WI38 (cell line): ENCODE measurements around the gene HNRNPU.

Experiments
- H3K4me3 ChIP-seq: 2 replicates; pipeline ENCODE4 v1.5.1; 2011; ENCODE audit warnings: low read depth, mild to moderate bottlenecking, control low read depth, low read length
- TF ChIP-seq, protein P1 (sequence below): IDR thresholded peaks from 2 replicates; pipeline ENCODE4 v1.5.1; 2012; ENCODE audit warnings: low read depth, mild to moderate bottlenecking, control low read depth, low read length

HNRNPU gene

DNA sequence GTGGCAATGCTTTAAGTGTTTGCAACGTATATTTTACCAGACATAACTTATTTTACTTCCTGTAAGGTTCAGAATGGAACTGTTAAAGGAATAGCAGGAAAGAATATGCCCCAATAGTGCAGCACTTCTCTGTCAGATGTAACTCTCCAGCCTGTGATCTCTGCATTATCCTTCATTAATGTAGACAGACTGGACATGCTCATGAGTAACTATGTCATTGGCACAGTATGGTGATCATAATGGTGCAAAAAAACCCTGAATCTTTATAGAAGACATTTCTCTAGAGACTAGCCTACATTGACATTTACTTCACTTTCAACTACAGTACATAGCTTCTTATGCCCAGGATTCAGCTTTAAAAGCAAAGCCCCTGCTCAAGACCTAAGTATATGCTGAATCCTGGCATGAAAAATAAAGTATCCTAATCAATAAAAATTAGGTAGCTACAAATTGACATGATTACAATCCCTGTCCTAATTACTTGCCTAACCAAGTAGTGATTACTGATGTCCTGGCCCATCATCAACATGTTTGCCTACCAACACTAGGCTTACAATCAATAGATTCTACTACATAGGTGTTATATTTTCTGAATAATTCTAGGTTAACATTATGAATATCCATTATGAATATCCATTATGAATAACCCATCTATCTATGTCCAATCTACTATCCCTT, 15.0 kb downstream of the HNRNPU start:
- TF ChIP-seq, protein P1, sequence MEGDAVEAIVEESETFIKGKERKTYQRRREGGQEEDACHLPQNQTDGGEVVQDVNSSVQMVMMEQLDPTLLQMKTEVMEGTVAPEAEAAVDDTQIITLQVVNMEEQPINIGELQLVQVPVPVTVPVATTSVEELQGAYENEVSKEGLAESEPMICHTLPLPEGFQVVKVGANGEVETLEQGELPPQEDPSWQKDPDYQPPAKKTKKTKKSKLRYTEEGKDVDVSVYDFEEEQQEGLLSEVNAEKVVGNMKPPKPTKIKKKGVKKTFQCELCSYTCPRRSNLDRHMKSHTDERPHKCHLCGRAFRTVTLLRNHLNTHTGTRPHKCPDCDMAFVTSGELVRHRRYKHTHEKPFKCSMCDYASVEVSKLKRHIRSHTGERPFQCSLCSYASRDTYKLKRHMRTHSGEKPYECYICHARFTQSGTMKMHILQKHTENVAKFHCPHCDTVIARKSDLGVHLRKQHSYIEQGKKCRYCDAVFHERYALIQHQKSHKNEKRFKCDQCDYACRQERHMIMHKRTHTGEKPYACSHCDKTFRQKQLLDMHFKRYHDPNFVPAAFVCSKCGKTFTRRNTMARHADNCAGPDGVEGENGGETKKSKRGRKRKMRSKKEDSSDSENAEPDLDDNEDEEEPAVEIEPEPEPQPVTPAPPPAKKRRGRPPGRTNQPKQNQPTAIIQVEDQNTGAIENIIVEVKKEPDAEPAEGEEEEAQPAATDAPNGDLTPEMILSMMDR: no peak
- no peak overlapping the region for H3K4me3 ChIP-seq

DNA sequence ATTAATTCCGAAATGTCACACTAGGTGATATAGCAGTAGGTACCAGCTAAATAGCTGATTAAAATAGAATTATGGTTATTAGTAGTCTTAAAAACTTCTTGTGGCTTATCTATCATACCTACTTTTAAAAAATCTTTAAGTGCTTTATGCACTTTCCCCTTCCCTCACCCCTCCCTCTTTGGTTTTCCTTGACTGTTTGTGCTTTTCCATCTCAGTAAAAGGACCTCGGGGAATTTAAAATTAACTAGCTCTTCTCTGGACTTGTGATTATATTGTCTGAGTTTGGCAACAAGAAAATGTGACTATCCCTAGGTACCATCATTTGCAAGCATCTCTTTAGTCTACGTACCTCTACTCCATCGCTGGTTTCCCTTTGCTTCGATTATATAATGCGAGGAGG, 17.7 kb downstream of the HNRNPU start:
- H3K4me3 ChIP-seq: no peak overlapping the region
- TF ChIP-seq, protein P1: no peak

DNA sequence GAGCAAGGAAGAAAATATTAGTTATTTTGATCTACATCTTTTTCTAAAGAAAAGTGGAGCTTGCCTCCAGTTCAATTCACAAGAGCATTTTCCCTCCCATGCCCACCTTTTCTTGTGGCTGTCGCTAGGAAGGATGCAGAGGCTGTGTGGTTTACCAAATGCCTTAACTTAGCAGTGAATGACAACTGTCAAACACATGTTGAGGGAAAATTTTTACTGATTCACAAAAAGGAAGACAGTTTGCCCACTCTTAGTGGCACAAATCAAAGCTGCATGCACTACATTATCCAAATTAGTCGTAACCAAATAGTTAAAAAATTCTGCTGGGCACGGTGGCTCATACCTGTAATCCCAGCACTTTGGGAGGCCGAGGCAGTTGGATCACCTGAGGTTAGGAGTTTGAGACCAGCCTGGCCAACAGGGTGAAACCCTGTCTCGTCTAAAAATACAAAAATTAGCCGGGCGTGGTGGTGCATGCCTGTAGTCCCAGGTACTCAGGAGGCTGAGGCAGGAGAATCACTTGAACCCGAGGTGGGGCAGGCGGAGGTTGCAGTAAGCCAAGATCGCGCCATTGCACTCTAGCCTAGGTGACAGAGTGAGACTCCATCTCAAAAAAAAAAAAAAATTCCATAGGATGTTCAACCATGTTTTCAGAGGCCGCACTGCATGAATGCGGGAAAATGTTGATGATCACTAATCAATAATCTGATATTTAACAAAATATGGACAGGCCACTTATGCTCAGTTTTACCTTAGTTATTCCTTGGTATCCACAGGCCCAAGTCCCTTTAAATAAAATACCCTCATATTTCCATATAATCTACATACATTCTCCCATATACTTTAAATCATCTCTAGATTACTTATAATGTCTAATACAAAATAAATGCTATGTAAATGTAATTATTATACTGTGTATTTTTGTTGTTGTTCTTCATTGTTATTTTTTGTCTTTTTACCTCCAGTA, 19.9 kb downstream of the HNRNPU start:
- TF ChIP-seq, protein P1: no peak

DNA sequence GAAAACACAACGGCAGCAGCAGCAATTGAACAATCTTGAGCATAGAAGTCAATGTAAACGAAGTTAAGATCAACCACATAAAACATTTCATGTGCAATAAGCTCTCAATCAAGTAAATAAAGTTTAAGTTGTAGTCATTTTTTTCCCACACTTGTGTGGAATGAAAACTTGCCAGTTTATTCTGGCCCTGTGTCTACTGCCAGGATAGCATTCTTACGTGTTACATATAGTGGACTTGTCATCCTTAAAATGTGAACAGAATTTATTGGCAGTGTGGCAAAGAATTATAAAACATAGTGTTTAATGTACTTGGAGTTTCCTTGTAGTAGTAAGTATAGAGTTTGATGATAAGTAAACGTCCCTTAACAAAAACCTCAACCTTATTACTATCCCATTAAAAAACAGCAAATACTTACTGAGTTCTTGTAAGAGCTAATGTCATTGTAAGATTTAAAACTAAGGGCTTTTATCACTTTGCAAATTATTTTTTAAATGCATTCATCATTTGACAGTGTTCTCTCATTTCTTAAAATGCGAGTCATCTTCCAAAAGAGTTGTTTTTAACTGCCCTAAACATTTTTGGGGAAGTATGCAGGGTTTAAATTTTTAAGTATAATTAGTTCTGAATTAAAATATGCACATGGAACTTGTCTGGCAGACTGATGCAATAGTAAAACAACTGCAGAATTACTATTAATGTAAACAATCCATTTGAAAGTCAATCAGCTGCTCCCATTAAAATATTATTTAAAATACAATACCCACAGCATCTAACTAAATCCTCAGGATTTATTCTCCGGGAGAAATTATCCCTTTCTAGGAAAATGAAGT, 21.0 kb downstream of the HNRNPU start:
- TF ChIP-seq, protein P1: no peak
- no peak overlapping the region for H3K4me3 ChIP-seq

More for the DNA sequence above, 19.9 kb downstream of the HNRNPU start:
- no peak overlapping the region for H3K4me3 ChIP-seq

DNA sequence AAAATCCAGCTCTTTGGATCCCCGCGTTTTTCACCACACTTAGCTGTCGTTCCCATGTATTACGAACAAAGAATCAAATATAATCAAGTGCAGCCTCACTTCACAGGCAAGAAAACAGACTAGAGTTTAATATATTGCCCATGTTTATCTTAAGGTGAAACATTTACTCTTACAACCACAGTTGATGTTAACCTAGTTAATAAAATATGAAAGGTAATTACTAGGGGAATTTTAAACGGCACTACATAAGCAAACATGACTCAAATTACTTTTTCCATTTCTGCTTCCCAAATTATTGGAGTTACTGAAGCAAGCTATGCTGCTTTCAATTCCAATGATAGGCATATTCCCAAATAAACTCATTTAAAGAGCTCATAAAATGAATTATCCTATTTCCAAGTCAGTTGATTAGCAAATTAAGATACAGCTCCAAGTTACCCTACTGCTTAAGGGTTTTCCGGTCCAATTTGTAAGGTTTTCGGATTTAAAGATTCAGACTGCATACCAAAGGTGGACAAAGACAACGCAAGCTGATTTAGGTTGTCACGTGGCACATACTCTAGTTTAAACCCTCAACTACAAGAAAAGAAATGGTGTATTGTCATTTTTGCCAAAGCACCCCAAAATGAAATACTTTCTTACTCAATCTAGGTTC, 22.9 kb downstream of the HNRNPU start:
- TF ChIP-seq, protein P1: no peak
- no peak overlapping the region for H3K4me3 ChIP-seq

DNA sequence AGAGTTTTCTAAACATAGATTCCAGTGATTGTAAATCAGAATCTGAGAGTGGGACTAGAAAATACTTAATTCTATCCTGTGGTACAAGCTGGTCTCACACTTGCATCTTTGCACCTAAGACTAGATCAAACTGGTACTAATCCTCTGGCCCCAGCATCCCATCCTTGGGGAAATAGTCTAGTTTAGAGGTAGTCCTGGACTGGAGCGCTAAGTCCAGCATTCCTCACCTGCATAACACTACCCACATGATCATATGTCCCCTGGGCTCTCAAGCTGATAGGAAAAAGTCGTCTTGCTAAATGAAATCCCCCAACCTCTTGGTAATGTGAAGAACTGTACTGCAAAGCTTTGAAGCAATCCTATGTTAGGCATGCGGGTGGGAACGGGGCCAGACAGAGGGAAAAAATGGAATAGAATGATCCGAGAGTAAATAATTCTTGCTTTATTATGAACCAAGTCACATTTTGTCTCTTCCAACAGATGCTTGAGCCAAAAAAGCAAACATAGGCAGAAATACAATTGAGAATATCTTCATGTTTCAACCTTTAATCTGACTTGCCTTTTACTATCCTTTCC, 24.0 kb downstream of the HNRNPU start:
- TF ChIP-seq, protein P1: no peak
- no peak overlapping the region for H3K4me3 ChIP-seq
